GM12878 (cell line): Measurements from ENCODE around the gene HMG20B. TPM values are rescaled to one million over a fixed set of nuclear protein-coding genes. Genes with fewer than 3 reads are reported as not detected.

ENCODE experiments used
- BACH1 ChIP-seq: fragments of 450-650 bp; IDR thresholded peaks from 2 replicates; pipeline ENCODE4 v1.6.1; 2017; ENCODE audit warnings: mild to moderate bottlenecking, borderline replicate concordance
- CHD2 ChIP-seq: IDR thresholded peaks from 2 replicates; pipeline ENCODE4 v1.6.1; 2011; ENCODE audit warnings: low read depth, low read length, improper control_type of control experiment, borderline replicate concordance
- CREM ChIP-seq: IDR thresholded peaks from 2 replicates; pipeline ENCODE4 v1.6.1; 2014; ENCODE audit warnings: antibody characterized with exemption, low read depth
- FOS ChIP-seq: IDR thresholded peaks from 3 replicates; pipeline ENCODE4 v1.6.1; 2011; ENCODE audit warnings: borderline replicate concordance; ENCODE audit not compliant: insufficient read length; ENCODE audit errors: extremely low read depth
- IKZF2 ChIP-seq, 2 experiments: fragments of 450-650 bp; IDR thresholded peaks; 2 replicates each; pipeline ENCODE4 v1.6.1; 2017; ENCODE audit warnings: mild to moderate bottlenecking in 2 of 2, moderate library complexity in 2 of 2
- MEF2B ChIP-seq: fragments of 450-650 bp; IDR thresholded peaks from 2 replicates; pipeline ENCODE4 v1.6.1; 2018; ENCODE audit warnings: mild to moderate bottlenecking, moderate library complexity; ENCODE audit not compliant: partially characterized antibody, poor library complexity, severe bottlenecking
- MXI1 ChIP-seq: fragments of 150-350 bp; IDR thresholded peaks from 2 replicates; pipeline ENCODE4 v1.6.1; 2011; ENCODE audit warnings: low read depth, mild to moderate bottlenecking, inconsistent platforms, low read length, improper control_type of control experiment
- NFYB ChIP-seq: IDR thresholded peaks from 2 replicates; pipeline ENCODE4 v1.6.1; 2011; ENCODE audit warnings: low read depth, mild to moderate bottlenecking, low read length, improper control_type of control experiment, moderate library complexity; ENCODE audit not compliant: insufficient read depth
- POU2F2 ChIP-seq: IDR thresholded peaks from 3 replicates; pipeline ENCODE4 v1.6.1; 2011; ENCODE audit warnings: low read depth, mild to moderate bottlenecking, low read length, borderline replicate concordance
- SMARCA5 ChIP-seq: fragments of 450-650 bp; IDR thresholded peaks from 2 replicates; pipeline ENCODE4 v1.6.1; 2017; ENCODE audit warnings: mild to moderate bottlenecking
- SP1 ChIP-seq: IDR thresholded peaks from one replicate; pipeline ENCODE4 v1.6.1; 2011; ENCODE audit warnings: low read depth, low read length
- TCF12 ChIP-seq: IDR thresholded peaks from 2 replicates; pipeline ENCODE4 v1.6.1; 2011; ENCODE audit warnings: low read depth, mild to moderate bottlenecking, low read length
- ZBTB40 ChIP-seq: fragments of 450-650 bp; IDR thresholded peaks from 2 replicates; pipeline ENCODE4 v1.6.1; 2016; ENCODE audit warnings: mild to moderate bottlenecking, moderate library complexity, borderline replicate concordance
- ZNF592 ChIP-seq: fragments of 450-650 bp; IDR thresholded peaks from 2 replicates; pipeline ENCODE4 v1.6.1; 2017; ENCODE audit warnings: mild to moderate bottlenecking, moderate library complexity
- polyA plus RNA-seq, 11 experiments: library from polyadenylated mRNA; depleted of rRNA in 4 of 11; unstranded in 6 of 11; stranded (reverse) in 5 of 11; fragments of >200 nt; fragmentation: Nextera tagmentation in 4 of 11; fragmentation: Illumina TruSeq in 1 of 11; extraction: Ambion mirVana in 4 of 11; extraction: Trizol in 1 of 11; gene quantifications; 1 replicate in 1 of 11; 2 replicates in 10 of 11; pipeline versions ENCODE4 v1.2.1 to v1.2.3, GENCODE V29; 2011 to 2016; ENCODE audit warnings: inconsistent platforms in 2 of 11, missing spikeins in 2 of 11, low read depth in 1 of 11
- total RNA-seq, 4 experiments: library from RNA; depleted of rRNA in 3 of 4; stranded (reverse); fragments of >200 nt in 3 of 4; fragmentation: Illumina TruSeq in 1 of 4; extraction: Trizol in 1 of 4; gene quantifications; 2 replicates each; pipeline versions ENCODE4 v1.2.1 to v1.2.3, GENCODE V29; 2013 to 2021
- TF ChIP-seq, protein P1 (sequence below): fragments of 450-650 bp; IDR thresholded peaks from 2 replicates; pipeline ENCODE4 v1.6.1; 2014; ENCODE audit warnings: mild to moderate bottlenecking

The HMG20B gene
- total and polyA plus RNA-seq, 10 of the 15 experiments (the other 5 are each of a cell fraction or from before 2014, with no cell fraction given), result 0.37 to 92.7 (median 47.0) TPM

GRCh38 chr19:3572132-3572854 is 451 bp upstream of the HMG20B start (continued):
- TF ChIP-seq ZBTB40 (peak; percentile 54; the same call in 1 of the 2 replicates), MXI1 (peak; percentile 78), POU2F2 (peak; percentile 52; the same call in 1 of the 3 replicates), CREM (peak; percentile 53; the same call in 1 of the 2 replicates), SP1 (peak; percentile 91), MEF2B (peak; percentile 52), BACH1 (no peak), CHD2 (peak; percentile 82), IKZF2 (IDR thresholded peaks at IDR 0.05) (no peak), TCF12 (no peak), NFYB (peak; percentile 97), SMARCA5 (no peak), FOS (peak; percentile 18), ZNF592 (no peak)
- TF ChIP-seq, protein P1, sequence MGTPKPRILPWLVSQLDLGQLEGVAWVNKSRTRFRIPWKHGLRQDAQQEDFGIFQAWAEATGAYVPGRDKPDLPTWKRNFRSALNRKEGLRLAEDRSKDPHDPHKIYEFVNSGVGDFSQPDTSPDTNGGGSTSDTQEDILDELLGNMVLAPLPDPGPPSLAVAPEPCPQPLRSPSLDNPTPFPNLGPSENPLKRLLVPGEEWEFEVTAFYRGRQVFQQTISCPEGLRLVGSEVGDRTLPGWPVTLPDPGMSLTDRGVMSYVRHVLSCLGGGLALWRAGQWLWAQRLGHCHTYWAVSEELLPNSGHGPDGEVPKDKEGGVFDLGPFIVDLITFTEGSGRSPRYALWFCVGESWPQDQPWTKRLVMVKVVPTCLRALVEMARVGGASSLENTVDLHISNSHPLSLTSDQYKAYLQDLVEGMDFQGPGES, result peak; percentile 63; the same call in 1 of the 2 replicates
